WTC11 (cell line): Measurements from ENCODE around the gene PTCHD4. TPM values are rescaled to one million over a fixed set of nuclear protein-coding genes. Genes with fewer than 3 reads are reported as not detected.

Experiments
- ATAC-seq: fragments of 200-7000 bp; cut with Tn5 transposase; 2 replicates; pipeline ENCODE4 v1.10.0; 2021; ENCODE audit warnings: mild to moderate bottlenecking, moderate library complexity
- CTCF ChIA-PET: fragments of 300-600 bp; sonication (Branson Sonifier 250); formaldehyde crosslinking; loops from one replicate; lab custom pipeline; 2021; ENCODE audit warnings: antibody characterized with exemption; lab: Charles Lee
- POLR2A ChIA-PET: fragments of 350-600 bp; sonication (Branson Sonifier 250); formaldehyde crosslinking; loops from one replicate; lab custom pipeline; 2021; ENCODE audit warnings: antibody characterized with exemption; lab: Charles Lee
- DNase-seq: peaks from one replicate; pipeline ENCODE4 v3.0.0; 2021; ENCODE audit warnings: low spot score
- H3K27ac Mint-ChIP-seq: 2 replicates; pipeline ENCODE4 v1.8.0; 2021; ENCODE audit warnings: mixed read lengths
- H3K27me3 Mint-ChIP-seq: 2 replicates; pipeline ENCODE4 v1.8.0; 2021; ENCODE audit warnings: low read depth, mild to moderate bottlenecking, moderate library complexity, mixed read lengths
- H3K36me3 Mint-ChIP-seq: 2 replicates; pipeline ENCODE4 v1.8.0; 2021; ENCODE audit warnings: mixed read lengths
- H3K4me1 Mint-ChIP-seq: 2 replicates; pipeline ENCODE4 v1.8.0; 2022; ENCODE audit warnings: mixed read lengths
- H3K4me3 Mint-ChIP-seq: 2 replicates; pipeline ENCODE4 v1.8.0; 2021; ENCODE audit warnings: mild to moderate bottlenecking, moderate library complexity, mixed read lengths
- H3K9me3 Mint-ChIP-seq: 2 replicates; pipeline ENCODE4 v1.8.0; 2021; ENCODE audit warnings: mixed read lengths
- AFF4 ChIP-seq: sonication (generic); formaldehyde crosslinking; IDR thresholded peaks from 2 replicates; pipeline ENCODE4 v1.8.1; 2023; ENCODE audit warnings: mild to moderate bottlenecking, missing genetic modification reagents, borderline replicate concordance
- CREB1 ChIP-seq: sonication (generic); formaldehyde crosslinking; IDR thresholded peaks from 2 replicates; pipeline ENCODE4 v1.8.0; 2023; ENCODE audit warnings: mild to moderate bottlenecking, missing genetic modification reagents
- E2F5 ChIP-seq: sonication (generic); formaldehyde crosslinking; IDR thresholded peaks from 2 replicates; pipeline ENCODE4 v1.8.1; 2022; ENCODE audit warnings: mild to moderate bottlenecking, moderate library complexity, missing genetic modification reagents
- ERG ChIP-seq: fragments of 250-450 bp; sonication (Bioruptor Pico); IDR thresholded peaks from 2 replicates; pipeline ENCODE4 v1.8.0; 2021; ENCODE audit warnings: mild to moderate bottlenecking
- ETV6 ChIP-seq: sonication (generic); formaldehyde crosslinking; IDR thresholded peaks from 2 replicates; pipeline ENCODE4 v1.8.1; 2022; ENCODE audit warnings: mild to moderate bottlenecking, missing genetic modification reagents
- HMGA2 ChIP-seq: fragments of 250-450 bp; sonication (Bioruptor Pico); IDR thresholded peaks from 2 replicates; pipeline ENCODE4 v1.4.0; 2021; ENCODE audit warnings: mild to moderate bottlenecking, moderate library complexity
- IRF1 ChIP-seq: sonication (generic); formaldehyde crosslinking; IDR thresholded peaks from 2 replicates; pipeline ENCODE4 v1.8.0; 2023; ENCODE audit warnings: missing genetic modification reagents
- KAT7 ChIP-seq: sonication (generic); formaldehyde crosslinking; IDR thresholded peaks from 2 replicates; pipeline ENCODE4 v1.8.1; 2023; ENCODE audit warnings: missing genetic modification reagents, mild to moderate bottlenecking, borderline replicate concordance
- NFATC4 ChIP-seq: fragments of 250-450 bp; sonication (Bioruptor Pico); IDR thresholded peaks from 2 replicates; pipeline ENCODE4 v1.9.0; 2021; ENCODE audit warnings: mild to moderate bottlenecking
- NR2C2 ChIP-seq: sonication (generic); formaldehyde crosslinking; IDR thresholded peaks from 2 replicates; pipeline ENCODE4 v1.8.0; 2022; ENCODE audit warnings: mild to moderate bottlenecking, missing genetic modification reagents
- NR3C1 ChIP-seq: sonication (generic); formaldehyde crosslinking; conservative IDR thresholded peaks from 2 replicates; pipeline ENCODE4 v1.8.1; 2023; ENCODE audit warnings: low read depth, mild to moderate bottlenecking, missing genetic modification reagents
- PREB ChIP-seq: sonication (generic); formaldehyde crosslinking; IDR thresholded peaks from 2 replicates; pipeline ENCODE4 v1.8.1; 2022; ENCODE audit warnings: mild to moderate bottlenecking, missing genetic modification reagents, moderate library complexity, borderline replicate concordance
- RORB ChIP-seq: fragments of 250-450 bp; sonication (Bioruptor Pico); IDR thresholded peaks from 2 replicates; pipeline ENCODE4 v1.9.0; 2021; ENCODE audit warnings: mild to moderate bottlenecking
- SMAD3 ChIP-seq: sonication (generic); formaldehyde crosslinking; IDR thresholded peaks from 2 replicates; pipeline ENCODE4 v1.8.0; 2022; ENCODE audit warnings: missing genetic modification reagents, mild to moderate bottlenecking, borderline replicate concordance
- SP1 ChIP-seq: sonication (generic); formaldehyde crosslinking; conservative IDR thresholded peaks from 2 replicates; pipeline ENCODE4 v1.8.1; 2022; ENCODE audit warnings: missing genetic modification reagents
- TP53 ChIP-seq: sonication (generic); formaldehyde crosslinking; IDR thresholded peaks from 2 replicates; pipeline ENCODE4 v1.8.1; 2023; ENCODE audit warnings: mild to moderate bottlenecking, missing genetic modification reagents
- ZNF138 ChIP-seq: sonication (generic); formaldehyde crosslinking; conservative IDR thresholded peaks from 2 replicates; pipeline ENCODE4 v1.8.1; 2022; ENCODE audit warnings: mild to moderate bottlenecking, moderate library complexity, missing genetic modification reagents
- total RNA-seq: library from RNA; stranded (reverse); gene quantifications from 3 replicates; pipeline ENCODE4 v1.2.3, GENCODE V29; 2021
- TF ChIP-seq, protein P1 (sequence below): sonication (generic); formaldehyde crosslinking; IDR thresholded peaks from 2 replicates; pipeline ENCODE4 v1.8.0; 2022; ENCODE audit warnings: mild to moderate bottlenecking, missing genetic modification reagents

PTCHD4 gene
- total RNA-seq, 1 experiment from 2014 or later = 1.6 TPM

DNA sequence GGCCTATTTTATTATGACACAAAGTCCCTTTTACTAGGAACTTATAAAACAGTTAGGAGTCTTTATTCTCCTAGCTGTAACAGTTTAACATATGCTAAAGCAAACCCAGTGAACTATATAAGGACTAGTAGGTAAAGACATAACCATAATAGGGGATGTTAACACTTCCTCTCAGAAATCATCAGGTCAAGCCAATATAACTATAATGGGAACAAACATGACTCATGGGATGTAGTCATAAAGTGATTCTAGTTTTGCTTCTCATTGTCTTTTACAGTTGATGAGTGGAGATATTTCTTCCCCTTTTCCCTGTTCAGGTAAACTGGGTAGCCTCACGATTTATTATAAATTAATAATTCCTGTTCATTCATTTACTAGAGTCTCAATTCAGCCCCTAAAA lies 9.7 kb downstream of the PTCHD4 start:
- H3K9me3 Mint-ChIP-seq = peaks cover 43% of the 10 kb centered on the region
- ATAC-seq (no peak), DNase-seq (no peak)
- peaks cover 72% of the 10 kb centered on the region for H3K36me3 Mint-ChIP-seq
- no peak overlapping the region for H3K27ac Mint-ChIP-seq
- POLR2A ChIA-PET = no interaction called here
- H3K4me1 Mint-ChIP-seq = peaks cover 31% of the 10 kb centered on the region
- CTCF ChIA-PET = no interaction called here
- H3K4me3 Mint-ChIP-seq = no peak overlapping the region
- no peak for TF ChIP-seq SP1
- no peak for TF ChIP-seq ERG
- TF ChIP-seq SMAD3 (CRISPR knock-in tag) = no peak
- no peak for TF ChIP-seq CREB1
- no peak for TF ChIP-seq KAT7 (CRISPR knock-in tag)
- no peak for TF ChIP-seq NR3C1 (CRISPR knock-in tag)
- H3K27me3 Mint-ChIP-seq = 0 out of 2 replicates have a peak, but pooled peaks cover 3% of the 10 kb centered on the region

- no peak for ATAC-seq
- CTCF ChIA-PET = no interaction called here
- TF ChIP-seq HMGA2 (CRISPR knock-in tag) = 0 out of 2 replicates have a peak, but pooled peaks have one; percentile 27
- no peak for TF ChIP-seq NR2C2
- Mint-ChIP-seq H3K27ac (peak overlapping the region; percentile 74), H3K4me1 (peaks cover 25% of the 10 kb centered on the region), H3K36me3 (peaks cover 64% of the 10 kb centered on the region), H3K27me3 (0 out of 2 replicates have a peak, but pooled peaks cover 3% of the 10 kb centered on the region), H3K4me3 (no peak overlapping the region), H3K9me3 (peaks cover 36% of the 10 kb centered on the region)
- POLR2A ChIA-PET = no interaction called here
- DNase-seq = no peak
Observed at GRCh38 chr6:48100588-48100895, 10.5 kb downstream of the PTCHD4 start.

- H3K4me1 Mint-ChIP-seq = peaks cover 20% of the 10 kb centered on the region
- ChIA-PET POLR2A (no interaction called here), CTCF (no interaction called here)
- ATAC-seq = no peak
- H3K9me3 Mint-ChIP-seq = peaks cover 30% of the 10 kb centered on the region
- peak overlapping the region; percentile 74 for H3K27ac Mint-ChIP-seq
- H3K27me3 Mint-ChIP-seq = 0 out of 2 replicates have a peak, but pooled peaks cover 3% of the 10 kb centered on the region
- TF ChIP-seq ETV6 (CRISPR knock-in tag) (no peak), NFATC4 (no peak), RORB (CRISPR knock-in tag) (no peak), IRF1 (no peak)
- H3K4me3 Mint-ChIP-seq = no peak overlapping the region
- no peak for DNase-seq
- peaks cover 59% of the 10 kb centered on the region for H3K36me3 Mint-ChIP-seq
Observed at GRCh38 chr6:48099713-48100587, 11.0 kb downstream of the PTCHD4 start.

DNA sequence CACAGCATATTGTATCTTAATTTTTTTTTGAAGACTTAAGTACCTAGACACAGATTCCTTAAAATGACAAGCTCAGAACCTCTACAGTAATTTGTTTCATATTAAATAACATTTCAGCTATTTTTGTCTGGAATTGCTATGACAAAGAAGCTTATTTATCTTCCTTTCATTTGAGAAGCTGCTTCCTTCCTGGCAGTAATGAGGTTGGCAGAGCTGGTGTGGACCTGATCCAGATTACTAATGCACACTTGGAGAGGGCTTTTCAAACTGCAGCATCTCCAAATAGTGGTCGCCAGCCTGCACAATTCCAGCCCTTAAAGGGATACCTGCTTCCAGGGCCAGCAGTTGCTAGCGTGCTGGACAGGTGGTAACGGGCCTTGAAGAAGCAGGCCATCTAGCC lies 12.1 kb downstream of the PTCHD4 start:
- H3K36me3 Mint-ChIP-seq = peaks cover 51% of the 10 kb centered on the region
- ATAC-seq (no peak), DNase-seq (no peak)
- H3K27me3 Mint-ChIP-seq = 0 out of 2 replicates have a peak, but pooled peaks cover 3% of the 10 kb centered on the region
- ChIA-PET POLR2A (no interaction called here), CTCF (no interaction called here)
- H3K9me3 Mint-ChIP-seq = peaks cover 21% of the 10 kb centered on the region
- no peak overlapping the region for H3K27ac Mint-ChIP-seq
- H3K4me1 Mint-ChIP-seq = peaks cover 16% of the 10 kb centered on the region
- no peak overlapping the region for H3K4me3 Mint-ChIP-seq
- TF ChIP-seq TP53 (CRISPR knock-in tag) (no peak), AFF4 (no peak), E2F5 (CRISPR knock-in tag) (no peak), PREB (CRISPR knock-in tag) (no peak), CREB1 (no peak), ZNF138 (CRISPR knock-in tag) (no peak)
- TF ChIP-seq, protein P1, sequence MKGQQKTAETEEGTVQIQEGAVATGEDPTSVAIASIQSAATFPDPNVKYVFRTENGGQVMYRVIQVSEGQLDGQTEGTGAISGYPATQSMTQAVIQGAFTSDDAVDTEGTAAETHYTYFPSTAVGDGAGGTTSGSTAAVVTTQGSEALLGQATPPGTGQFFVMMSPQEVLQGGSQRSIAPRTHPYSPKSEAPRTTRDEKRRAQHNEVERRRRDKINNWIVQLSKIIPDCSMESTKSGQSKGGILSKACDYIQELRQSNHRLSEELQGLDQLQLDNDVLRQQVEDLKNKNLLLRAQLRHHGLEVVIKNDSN (CRISPR knock-in tag) = no peak
